IMR-90 (cell line): Measurements from ENCODE around the gene EMX2. TPM values are rescaled to one million over a fixed set of nuclear protein-coding genes. Genes with fewer than 3 reads are reported as not detected.

Experiments
- ATAC-seq: fragments of 200-7000 bp; cut with Tn5 transposase; 2 replicates; pipeline ENCODE4 v1.9.1; 2020; ENCODE audit warnings: low read depth, mild to moderate bottlenecking, moderate library complexity
- BruUV-seq: library from RNA; stranded (reverse); fragments of 400-500 nt; replicated peaks from 2 replicates; lab custom pipeline; 2021; lab: Mats Ljungman, UMichigan
- CTCF ChIA-PET: fragments of 300-600 bp; formaldehyde crosslinking; extraction: SDS; loops from one replicate; lab custom pipeline; 2021; ENCODE audit warnings: antibody characterized with exemption; lab: Yijun Ruan, JAX
- POLR2A ChIA-PET: fragments of 300-600 bp; sonication (Branson Sonifier 250); formaldehyde crosslinking; loops from one replicate; lab custom pipeline; 2022; ENCODE audit warnings: antibody characterized with exemption; ENCODE audit not compliant: unreplicated experiment; lab: Charles Lee
- DNase-seq: peaks from one replicate; pipeline ENCODE4 v3.0.0; 2013
- H2AFZ ChIP-seq: replicated peaks from 2 replicates; pipeline ENCODE3; 2013; ENCODE audit warnings: low read length, mild to moderate bottlenecking; ENCODE audit not compliant: poor library complexity
- H2AK5ac ChIP-seq: 2 replicates; pipeline ENCODE4 v1.6.1; 2013; ENCODE audit warnings: low read depth, low read length, inconsistent platforms
- H2AK9ac ChIP-seq: replicated peaks from 2 replicates; pipeline ENCODE3; 2013; ENCODE audit warnings: mild to moderate bottlenecking, low read depth, low read length, moderate library complexity; ENCODE audit not compliant: poor library complexity
- H2BK120ac ChIP-seq: 2 replicates; pipeline ENCODE4 v1.6.1; 2013; ENCODE audit warnings: low read depth, low read length, inconsistent platforms
- H2BK15ac ChIP-seq: 3 replicates; pipeline ENCODE4 v1.6.1; 2013; ENCODE audit warnings: low read depth, low read length, inconsistent platforms
- H2BK20ac ChIP-seq: 2 replicates; pipeline ENCODE4 v1.6.1; 2013; ENCODE audit warnings: low read depth, mild to moderate bottlenecking, inconsistent platforms, low read length, moderate library complexity
- H2BK5ac ChIP-seq: 2 replicates; pipeline ENCODE4 v1.6.1; 2013; ENCODE audit warnings: mild to moderate bottlenecking, low read depth, low read length, inconsistent platforms; ENCODE audit not compliant: poor library complexity, severe bottlenecking
- H3K14ac ChIP-seq: replicated peaks from 2 replicates; pipeline ENCODE4 v1.6.1; 2013; ENCODE audit warnings: low read depth, low read length, inconsistent platforms
- H3K18ac ChIP-seq: 2 replicates; pipeline ENCODE4 v1.6.1; 2013; ENCODE audit warnings: low read depth, low read length, control low read depth
- H3K23ac ChIP-seq: 2 replicates; pipeline ENCODE4 v1.6.1; 2013; ENCODE audit warnings: low read depth, low read length, inconsistent platforms
- H3K27ac ChIP-seq: 2 replicates; pipeline ENCODE4 v1.5.1; 2013; ENCODE audit warnings: mild to moderate bottlenecking, control low read depth, low read length; ENCODE audit not compliant: insufficient read depth
- H3K27me3 ChIP-seq: 2 replicates; pipeline ENCODE4 v1.6.1; 2013; ENCODE audit warnings: low read length; ENCODE audit not compliant: control insufficient read depth, insufficient read depth
- H3K36me3 ChIP-seq: 2 replicates; pipeline ENCODE4 v1.6.1; 2013; ENCODE audit warnings: low read length, mixed read lengths; ENCODE audit not compliant: control insufficient read depth, insufficient read depth
- H3K4ac ChIP-seq: 2 replicates; pipeline ENCODE4 v1.6.1; 2013; ENCODE audit warnings: low read depth, low read length, inconsistent platforms
- H3K4me1 ChIP-seq: 2 replicates; pipeline ENCODE4 v1.6.1; 2013; ENCODE audit warnings: low read length, mixed read lengths; ENCODE audit not compliant: control insufficient read depth, insufficient read depth
- H3K4me2 ChIP-seq: 2 replicates; pipeline ENCODE4 v1.6.1; 2013; ENCODE audit warnings: low read depth, mild to moderate bottlenecking, control low read depth, low read length, moderate library complexity
- H3K4me3 ChIP-seq: 2 replicates; pipeline ENCODE4 v1.5.1; 2013; ENCODE audit warnings: low read depth, mild to moderate bottlenecking, control low read depth, low read length, moderate library complexity; ENCODE audit not compliant: insufficient read depth
- H3K56ac ChIP-seq: 2 replicates; pipeline ENCODE4 v1.6.1; 2013; ENCODE audit warnings: low read length, inconsistent platforms; ENCODE audit not compliant: insufficient read depth; ENCODE audit errors: extremely low read depth
- H3K79me1 ChIP-seq, 2 experiments: 2 replicates each; pipeline ENCODE4 v1.6.1; 2013; ENCODE audit warnings: low read length in 2 of 2, inconsistent platforms in 1 of 2, low read depth in 1 of 2
- H3K9ac ChIP-seq: 2 replicates; pipeline ENCODE4 v1.6.1; 2013; ENCODE audit warnings: low read depth, low read length, control low read depth
- H3K9me1 ChIP-seq: 2 replicates; pipeline ENCODE4 v1.6.1; 2013; ENCODE audit warnings: low read length, inconsistent platforms; ENCODE audit not compliant: insufficient read depth
- H3K9me3 ChIP-seq: 2 replicates; pipeline ENCODE4 v1.6.1; 2013; ENCODE audit warnings: low read length; ENCODE audit not compliant: control insufficient read depth, insufficient read depth
- H4K20me1 ChIP-seq: 2 replicates; pipeline ENCODE4 v1.6.1; 2013; ENCODE audit warnings: low read length, inconsistent platforms; ENCODE audit not compliant: insufficient read depth
- H4K5ac ChIP-seq: 2 replicates; pipeline ENCODE4 v1.6.1; 2013; ENCODE audit warnings: mild to moderate bottlenecking, low read depth, low read length, control low read depth
- H4K8ac ChIP-seq, 2 experiments: 2 replicates each; pipeline ENCODE4 v1.6.1; 2013; ENCODE audit warnings: low read depth in 2 of 2, low read length in 2 of 2, control low read depth in 1 of 2, inconsistent platforms in 1 of 2
- H4K91ac ChIP-seq: 2 replicates; pipeline ENCODE4 v1.6.1; 2013; ENCODE audit warnings: low read depth, low read length, inconsistent platforms; ENCODE audit not compliant: insufficient read depth
- BHLHE40 ChIP-seq: fragments of 150-350 bp; IDR thresholded peaks from 2 replicates; pipeline ENCODE4 v1.6.1; 2016; ENCODE audit warnings: mild to moderate bottlenecking, low read depth, low read length
- CEBPB ChIP-seq: IDR thresholded peaks from 2 replicates; pipeline ENCODE4 v1.6.1; 2012; ENCODE audit warnings: low read depth, low read length, improper control_type of control experiment
- MAFK ChIP-seq: IDR thresholded peaks from 2 replicates; pipeline ENCODE4 v1.6.1; 2012; ENCODE audit warnings: low read depth, low read length, improper control_type of control experiment
- POLR2A ChIP-seq: IDR thresholded peaks from 2 replicates; pipeline ENCODE4 v1.6.1; 2012; ENCODE audit warnings: mild to moderate bottlenecking, low read depth, low read length
- RFX5 ChIP-seq: IDR thresholded peaks from 2 replicates; pipeline ENCODE4 v1.8.0; 2012; ENCODE audit warnings: low read depth, mild to moderate bottlenecking, low read length, moderate library complexity
- WGBS, 2 experiments: methylation state at CpG; one replicate each; pipeline versions ENCODE4 v1.1.5 to v1.1.7; 2013; ENCODE audit warnings: missing lambda C conversion rate in 2 of 2; ENCODE audit not compliant: insufficient read length in 1 of 2; ENCODE audit errors: extremely low coverage in 2 of 2; 5-methylcytosine and 5-hydroxymethylcytosine counted together
- dilution Hi-C: fragments of 300-500 bp; cut with HindIII; formaldehyde crosslinking; loops from one replicate; pipeline ENCODE4 v1.14.3; 2018; ENCODE audit warnings: low sequenced_read_pairs; ENCODE audit not compliant: unreplicated experiment
- in situ Hi-C: fragments of 300-500 bp; cut with MboI; formaldehyde crosslinking; loops from 3 replicates; pipeline ENCODE4 v1.14.3; 2019; ENCODE audit warnings: low sequenced_read_pairs, inconsistent platforms, mixed read lengths
- intact Hi-C: fragments of 100-400 bp; cut with micrococcal nuclease; formaldehyde crosslinking; loops from 2 replicates; pipeline ENCODE4 v1.10.0; 2022
- polyA plus RNA-seq, 3 experiments: library from polyadenylated mRNA; depleted of rRNA; stranded (reverse); fragments of >200 nt; gene quantifications; 2 replicates each; pipeline ENCODE4 v1.2.3, GENCODE V29; 2012; ENCODE audit warnings: low replicate concordance in 1 of 3
- total RNA-seq: library from RNA; depleted of rRNA; stranded (reverse); fragments of >200 nt; gene quantifications from 2 replicates; pipeline ENCODE4 v1.2.3, GENCODE V29; 2012
- TF ChIP-seq, protein P1 (sequence below): conservative IDR thresholded peaks from 2 replicates; pipeline ENCODE4 v1.5.1; 2012; ENCODE audit warnings: mild to moderate bottlenecking, low read depth, low read length, improper control_type of control experiment

EMX2 gene
- total and polyA plus RNA-seq, 2 of the 4 experiments (the other 2 are of a cell fraction): not detected

DNA sequence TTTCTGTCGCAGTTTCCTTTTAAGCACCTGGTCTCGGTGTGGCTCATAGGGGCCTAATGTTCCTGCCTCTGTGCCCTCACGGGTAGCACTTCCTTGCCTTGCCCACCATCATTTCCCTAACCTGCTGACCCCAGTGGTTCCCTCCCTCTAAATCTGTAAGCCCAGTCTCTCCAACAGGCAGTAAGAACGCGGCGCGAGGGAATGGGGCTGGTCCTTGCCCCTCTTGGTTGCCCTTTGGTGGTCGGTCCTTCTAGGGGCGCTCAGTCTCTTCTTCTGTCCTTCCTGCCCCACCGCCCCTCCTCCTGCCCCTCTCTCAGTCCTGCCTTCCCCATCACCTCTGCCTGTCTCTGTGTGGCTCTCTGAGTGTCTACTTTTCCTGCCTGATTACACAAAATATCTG is 21.2 kb downstream of the EMX2 start:
- no peak overlapping the region for H4K8ac ChIP-seq
- ChIA-PET POLR2A (no interaction called here), CTCF (no interaction called here)
- H4K20me1 ChIP-seq: no peaks in the 10 kb centered on the region
- no peaks in the 10 kb centered on the region for H3K36me3 ChIP-seq
- no peak overlapping the region for H3K4ac ChIP-seq
- H3K18ac ChIP-seq: no peak overlapping the region
- H3K27me3 ChIP-seq: no peaks in the 10 kb centered on the region
- H3K4me3 ChIP-seq: no peak overlapping the region
- WGBS, 2 experiments: no CpG with 5 or more reads among the region's 10 CpGs
- no peak overlapping the region for H2BK5ac ChIP-seq
- H3K9ac ChIP-seq: no peak overlapping the region
- peaks cover 11% of the 10 kb centered on the region; the same call in 1 of the 2 replicates for H3K9me3 ChIP-seq
- H3K23ac ChIP-seq: no peak overlapping the region
- H3K56ac ChIP-seq: no peak overlapping the region
- no peak overlapping the region for H4K5ac ChIP-seq
- H3K27ac ChIP-seq: no peak overlapping the region
- no peak overlapping the region for H2AK5ac ChIP-seq
- no peak overlapping the region for H2BK20ac ChIP-seq
- dilution Hi-C loops: no loop called here
- H2AK9ac ChIP-seq: no peak overlapping the region
- H2AFZ ChIP-seq: no peak overlapping the region
- no peak overlapping the region for H3K4me2 ChIP-seq
- no peaks in the 10 kb centered on the region for H3K79me1 ChIP-seq
- H4K91ac ChIP-seq: no peak overlapping the region
- intact Hi-C loops: no loop called here
- no peak overlapping the region for H3K14ac ChIP-seq
- no peak for ATAC-seq
- no peaks in the 10 kb centered on the region for H3K4me1 ChIP-seq
- H2BK120ac ChIP-seq: no peak overlapping the region
- TF ChIP-seq, protein P1, sequence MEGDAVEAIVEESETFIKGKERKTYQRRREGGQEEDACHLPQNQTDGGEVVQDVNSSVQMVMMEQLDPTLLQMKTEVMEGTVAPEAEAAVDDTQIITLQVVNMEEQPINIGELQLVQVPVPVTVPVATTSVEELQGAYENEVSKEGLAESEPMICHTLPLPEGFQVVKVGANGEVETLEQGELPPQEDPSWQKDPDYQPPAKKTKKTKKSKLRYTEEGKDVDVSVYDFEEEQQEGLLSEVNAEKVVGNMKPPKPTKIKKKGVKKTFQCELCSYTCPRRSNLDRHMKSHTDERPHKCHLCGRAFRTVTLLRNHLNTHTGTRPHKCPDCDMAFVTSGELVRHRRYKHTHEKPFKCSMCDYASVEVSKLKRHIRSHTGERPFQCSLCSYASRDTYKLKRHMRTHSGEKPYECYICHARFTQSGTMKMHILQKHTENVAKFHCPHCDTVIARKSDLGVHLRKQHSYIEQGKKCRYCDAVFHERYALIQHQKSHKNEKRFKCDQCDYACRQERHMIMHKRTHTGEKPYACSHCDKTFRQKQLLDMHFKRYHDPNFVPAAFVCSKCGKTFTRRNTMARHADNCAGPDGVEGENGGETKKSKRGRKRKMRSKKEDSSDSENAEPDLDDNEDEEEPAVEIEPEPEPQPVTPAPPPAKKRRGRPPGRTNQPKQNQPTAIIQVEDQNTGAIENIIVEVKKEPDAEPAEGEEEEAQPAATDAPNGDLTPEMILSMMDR: no peak
- TF ChIP-seq BHLHE40 (no peak), POLR2A (no peak), CEBPB (no peak), RFX5 (no peak), MAFK (no peak)
- in situ Hi-C loops: no loop called here
- no TSS peak for BruUV-seq
- H2BK15ac ChIP-seq: no peak overlapping the region
- H3K9me1 ChIP-seq: no peaks in the 10 kb centered on the region
- DNase-seq: no peak
